Subcutaneous abdominal adipose tissue (tissue), 5 donors: Measurements from ENCODE around the gene CFAP74.

Experiments
- H3K27ac ChIP-seq: one replicate; pipeline ENCODE4 v1.7.0; 2013; ENCODE audit warnings: low read depth, mild to moderate bottlenecking, inconsistent platforms, low read length, moderate library complexity
- H3K27me3 ChIP-seq, 5 donors: one replicate each; pipeline ENCODE4 v1.7.0; 2013; ENCODE audit warnings: low read length in 5 of 5, inconsistent platforms in 1 of 5; ENCODE audit not compliant: control insufficient read depth in 5 of 5, insufficient read depth in 4 of 5
- H3K36me3 ChIP-seq, 5 donors: one replicate each; pipeline ENCODE4 v1.7.0; 2013; ENCODE audit warnings: low read length in 5 of 5; ENCODE audit not compliant: control insufficient read depth in 5 of 5, insufficient read depth in 5 of 5
- H3K4me1 ChIP-seq, 5 donors: one replicate each; pipeline ENCODE4 v1.7.0; 2013; ENCODE audit warnings: low read length in 5 of 5, mild to moderate bottlenecking in 3 of 5, moderate library complexity in 1 of 5; ENCODE audit not compliant: control insufficient read depth in 5 of 5, insufficient read depth in 5 of 5
- H3K4me3 ChIP-seq, 5 donors: one replicate each; pipeline ENCODE4 v1.7.0; 2013; ENCODE audit warnings: low read length in 5 of 5, low read depth in 1 of 5
- H3K9ac ChIP-seq, 5 donors: one replicate each; pipeline ENCODE4 v1.7.0; 2013; ENCODE audit warnings: low read length in 5 of 5, mild to moderate bottlenecking in 4 of 5, moderate library complexity in 3 of 5
- H3K9me3 ChIP-seq, 5 donors: one replicate each; pipeline ENCODE4 v1.7.0; 2013; ENCODE audit warnings: low read length in 5 of 5; ENCODE audit not compliant: control insufficient read depth in 5 of 5
- donor health status: healthy.
- donor health status: healthy.
- donor health status: healthy.
- donor health status: healthy.
- donor health status: healthy.

Gene CFAP74

DNA sequence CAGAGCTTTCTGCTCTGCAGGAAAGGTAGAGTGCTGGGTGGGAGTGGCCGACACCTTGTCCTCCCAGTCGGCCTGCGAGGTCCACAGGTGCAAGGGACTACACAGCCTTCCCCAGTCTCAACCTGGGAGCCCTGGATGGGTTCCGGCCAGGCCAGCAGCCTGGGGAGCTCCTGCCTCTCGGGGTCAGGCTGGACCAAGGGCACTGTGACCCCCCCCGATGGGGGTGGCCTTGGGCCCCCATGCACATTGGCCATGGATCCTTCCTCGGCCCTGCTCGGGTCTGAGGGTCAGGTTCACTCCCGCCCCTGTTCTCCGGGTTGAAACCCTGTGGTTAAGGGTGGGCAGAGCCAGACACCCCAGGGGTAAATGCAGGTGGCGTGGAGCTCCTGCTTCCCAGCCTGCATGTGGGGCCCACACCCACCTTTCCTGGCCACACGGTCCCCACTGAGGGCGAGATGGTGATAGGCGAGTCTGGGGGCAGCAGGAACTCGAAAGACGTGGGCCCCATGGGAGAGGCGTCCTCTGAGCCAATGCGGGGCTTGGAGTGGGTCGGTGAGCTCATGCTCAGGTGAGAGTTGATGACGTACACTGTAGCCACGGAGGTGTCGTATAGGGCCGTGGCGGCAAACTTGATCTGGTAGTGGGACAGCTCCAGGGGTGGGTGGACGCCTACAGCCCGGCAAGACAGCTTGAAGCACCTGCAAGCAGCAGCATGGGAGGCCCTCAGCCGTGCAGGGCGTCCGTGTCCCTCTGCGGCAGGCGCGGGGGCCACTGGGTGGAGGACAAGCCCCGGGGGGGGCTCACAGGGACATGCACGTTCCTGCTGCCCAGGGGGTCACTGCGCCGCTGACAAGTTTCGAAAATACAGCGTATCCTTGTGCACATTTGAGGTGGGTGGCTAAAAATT is 73.7 kb downstream of the CFAP74 start:
- H3K27ac ChIP-seq = no peak overlapping the region
- H3K36me3 ChIP-seq = no peaks in the 10 kb centered on the region
- H3K27me3 ChIP-seq = peaks cover 0 to 17% (median 0%) of the 10 kb centered on the region in 5 donors
- no peaks in the 10 kb centered on the region for H3K9me3 ChIP-seq
- H3K4me3 ChIP-seq = no peak overlapping the region
- H3K4me1 ChIP-seq = peaks cover 0 to 19% (median 4%) of the 10 kb centered on the region in 5 donors
- no peak overlapping the region for H3K9ac ChIP-seq

DNA sequence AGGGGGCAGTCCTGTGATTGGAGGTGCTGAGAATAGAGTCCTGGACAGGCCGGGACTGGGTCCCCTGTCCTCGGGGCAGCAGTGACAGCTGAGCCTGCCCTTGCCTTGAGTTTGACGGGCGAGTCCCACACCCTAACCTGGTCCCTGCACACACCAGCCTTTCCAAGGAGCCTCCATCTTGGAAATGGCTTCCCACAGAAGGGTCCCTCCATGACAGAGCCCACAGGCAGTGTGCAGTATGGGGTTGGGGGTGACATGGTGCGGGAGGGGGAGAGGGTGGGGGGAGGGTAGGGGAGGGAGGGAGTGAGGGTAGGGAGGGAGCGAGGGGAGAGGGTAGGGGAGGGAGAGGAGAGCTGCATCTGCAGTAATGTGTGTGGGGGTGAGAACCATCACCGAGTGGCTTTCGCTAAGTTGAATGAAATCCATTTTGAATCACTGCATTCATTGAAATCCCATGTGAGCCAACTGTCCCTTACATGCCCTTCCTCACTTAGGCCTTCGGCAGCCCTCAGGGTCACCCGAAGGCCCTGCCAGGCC is 74.4 kb downstream of the CFAP74 start:
- peaks cover 0 to 15% (median 0%) of the 10 kb centered on the region in 5 donors for H3K27me3 ChIP-seq
- no peaks in the 10 kb centered on the region for H3K9me3 ChIP-seq
- H3K9ac ChIP-seq = no peak overlapping the region
- peaks cover 0 to 19% (median 4%) of the 10 kb centered on the region in 5 donors for H3K4me1 ChIP-seq
- no peak overlapping the region for H3K27ac ChIP-seq
- no peaks in the 10 kb centered on the region for H3K36me3 ChIP-seq
- no peak overlapping the region for H3K4me3 ChIP-seq

DNA sequence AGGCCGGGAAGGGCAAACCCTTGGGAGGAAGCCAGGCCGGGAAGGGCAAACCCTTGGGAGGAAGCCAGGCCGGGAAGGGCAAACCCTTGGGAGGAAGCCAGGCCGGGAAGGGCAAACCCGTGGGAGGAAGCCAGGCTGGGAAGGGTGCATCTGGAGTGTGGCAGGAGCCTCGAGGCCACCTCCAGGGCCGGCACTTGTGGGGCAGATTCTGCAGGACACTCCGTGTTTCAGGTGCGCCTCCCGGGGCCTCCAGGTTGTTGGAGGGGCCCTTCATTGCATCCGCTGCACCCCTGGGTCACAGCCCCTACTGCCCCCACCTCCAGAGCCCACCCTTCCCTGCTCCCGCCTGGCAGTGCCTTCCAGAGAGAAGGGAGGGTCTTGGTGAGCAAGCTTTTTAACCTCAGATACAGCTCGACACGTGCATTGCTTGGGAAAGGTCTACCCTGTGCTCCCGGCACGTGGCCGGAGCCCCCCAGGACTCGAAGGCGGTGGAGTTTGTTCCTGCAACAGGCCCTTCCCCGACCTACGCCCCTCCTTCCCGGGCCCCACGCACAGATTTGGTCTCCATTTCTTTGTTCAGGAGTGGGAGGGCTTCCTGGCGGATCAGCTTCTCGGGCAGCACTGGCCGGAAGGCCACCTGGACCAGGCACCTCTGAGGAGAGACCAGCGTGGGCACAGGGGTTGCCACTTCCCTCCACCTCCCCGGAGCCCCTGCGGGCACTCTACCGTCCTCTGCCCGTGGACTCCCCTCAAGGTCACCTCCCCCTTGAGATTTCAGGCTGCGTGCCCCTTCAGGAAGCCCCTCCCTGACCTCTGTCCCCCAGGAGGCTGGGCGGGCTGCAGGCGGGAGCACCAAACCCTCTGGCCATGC is 75.1 kb downstream of the CFAP74 start:
- peaks cover 0 to 19% (median 4%) of the 10 kb centered on the region in 5 donors for H3K4me1 ChIP-seq
- no peaks in the 10 kb centered on the region for H3K36me3 ChIP-seq
- H3K9ac ChIP-seq = no peak overlapping the region
- H3K27me3 ChIP-seq = peaks cover 0 to 12% (median 0%) of the 10 kb centered on the region in 5 donors
- H3K27ac ChIP-seq = no peak overlapping the region
- no peaks in the 10 kb centered on the region for H3K9me3 ChIP-seq
- H3K4me3 ChIP-seq = no peak overlapping the region

DNA sequence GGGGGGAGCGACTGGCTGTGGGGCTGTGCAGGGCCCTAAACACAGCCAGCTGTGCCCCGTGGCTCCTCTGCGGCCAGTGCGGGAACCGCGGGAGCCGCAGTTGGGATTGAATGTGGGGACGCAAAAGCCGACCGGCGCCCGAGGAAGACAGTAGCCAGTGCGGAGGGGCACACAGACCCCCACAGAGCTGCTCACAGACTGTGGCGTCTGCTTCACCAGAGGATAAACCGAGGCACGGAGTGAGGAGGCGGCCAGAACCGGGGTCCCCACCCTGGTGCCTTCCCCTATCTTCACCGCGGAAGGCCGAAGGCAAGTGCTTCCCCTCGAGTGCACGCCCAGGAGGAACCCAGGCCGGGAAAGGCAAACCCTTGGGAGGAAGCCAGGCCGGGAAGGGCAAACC is 75.8 kb downstream of the CFAP74 start:
- no peaks in the 10 kb centered on the region for H3K9me3 ChIP-seq
- no peak overlapping the region for H3K27ac ChIP-seq
- peaks cover 0 to 12% (median 0%) of the 10 kb centered on the region in 5 donors for H3K27me3 ChIP-seq
- H3K9ac ChIP-seq = no peak overlapping the region
- peaks cover 0 to 19% (median 4%) of the 10 kb centered on the region in 5 donors for H3K4me1 ChIP-seq
- H3K36me3 ChIP-seq = no peaks in the 10 kb centered on the region
- no peak overlapping the region for H3K4me3 ChIP-seq

DNA sequence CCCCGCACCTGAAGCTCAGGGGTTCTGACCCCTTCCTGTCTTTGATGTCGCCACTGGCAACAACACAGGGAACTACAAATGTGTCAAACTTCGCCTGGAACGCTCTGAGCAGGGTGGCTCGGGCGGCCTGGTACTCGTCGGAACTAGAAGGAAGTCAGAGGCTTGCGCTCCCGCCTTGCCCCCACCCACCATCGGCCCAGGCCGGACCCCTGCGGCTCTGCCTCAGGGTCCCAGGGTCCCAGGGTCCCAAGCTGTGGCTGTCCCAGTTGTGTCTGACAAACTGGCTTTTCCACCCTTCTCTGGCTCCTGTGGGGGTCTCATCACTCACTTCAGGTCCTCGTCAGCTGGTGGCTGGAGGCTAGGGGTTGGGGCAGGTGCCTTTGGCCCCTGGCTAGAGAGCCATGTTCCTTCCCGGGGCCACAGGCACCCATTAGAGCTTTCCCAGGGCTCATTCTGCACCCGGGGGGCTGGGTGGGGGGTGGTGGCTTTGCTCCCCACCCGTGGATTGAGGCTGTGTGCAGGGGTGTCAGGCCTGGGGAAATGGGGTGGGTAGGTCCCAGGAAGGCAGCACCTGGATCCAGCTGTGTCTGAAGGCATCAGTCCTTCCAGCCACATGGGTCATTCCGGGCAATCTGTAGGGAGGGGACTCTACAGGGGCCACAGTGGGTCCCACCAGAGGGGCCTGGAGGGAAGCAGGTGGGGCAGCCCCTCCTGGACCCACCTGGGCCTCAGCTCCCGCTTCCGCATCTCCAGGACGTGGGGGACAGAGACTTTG is 76.5 kb downstream of the CFAP74 start:
- H3K27ac ChIP-seq = no peak overlapping the region

DNA sequence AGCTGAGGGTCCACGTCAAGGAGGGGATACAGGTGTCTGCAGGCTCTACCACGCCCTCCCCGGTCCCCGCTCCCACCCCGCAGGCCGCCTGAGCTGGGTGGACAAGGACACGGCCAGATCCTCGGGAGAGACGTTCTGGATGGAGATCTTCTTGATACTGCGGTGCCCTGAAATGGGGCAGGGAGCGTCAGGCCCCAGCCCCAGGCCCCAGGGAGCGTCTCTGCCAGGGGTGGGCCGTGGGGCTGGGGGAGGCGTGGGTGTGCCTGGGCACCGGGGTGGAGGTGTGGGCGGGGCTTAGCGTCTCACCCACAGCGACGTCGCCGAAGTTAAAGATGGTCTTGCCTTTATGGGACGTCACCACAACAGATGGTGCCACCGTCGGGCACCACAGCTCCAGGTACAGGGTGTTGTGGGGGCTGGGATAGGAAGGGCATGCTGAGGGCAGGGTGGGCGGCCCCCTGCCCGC is 77.2 kb downstream of the CFAP74 start:
- Histone ChIP-seq H3K4me1 (peaks cover 0 to 19% (median 4%) of the 10 kb centered on the region in 5 donors), H3K27ac (no peak overlapping the region), H3K4me3 (no peak overlapping the region), H3K36me3 (no peaks in the 10 kb centered on the region), H3K27me3 (peaks cover 0 to 12% (median 0%) of the 10 kb centered on the region in 5 donors), H3K9ac (no peak overlapping the region), H3K9me3 (no peaks in the 10 kb centered on the region)

More for the DNA sequence above, 76.5 kb downstream of the CFAP74 start:
- peaks cover 0 to 12% (median 0%) of the 10 kb centered on the region in 5 donors for H3K27me3 ChIP-seq
- H3K4me3 ChIP-seq = no peak overlapping the region
- H3K9ac ChIP-seq = no peak overlapping the region
- peaks cover 0 to 19% (median 4%) of the 10 kb centered on the region in 5 donors for H3K4me1 ChIP-seq
- no peaks in the 10 kb centered on the region for H3K36me3 ChIP-seq
- H3K9me3 ChIP-seq = no peaks in the 10 kb centered on the region

DNA sequence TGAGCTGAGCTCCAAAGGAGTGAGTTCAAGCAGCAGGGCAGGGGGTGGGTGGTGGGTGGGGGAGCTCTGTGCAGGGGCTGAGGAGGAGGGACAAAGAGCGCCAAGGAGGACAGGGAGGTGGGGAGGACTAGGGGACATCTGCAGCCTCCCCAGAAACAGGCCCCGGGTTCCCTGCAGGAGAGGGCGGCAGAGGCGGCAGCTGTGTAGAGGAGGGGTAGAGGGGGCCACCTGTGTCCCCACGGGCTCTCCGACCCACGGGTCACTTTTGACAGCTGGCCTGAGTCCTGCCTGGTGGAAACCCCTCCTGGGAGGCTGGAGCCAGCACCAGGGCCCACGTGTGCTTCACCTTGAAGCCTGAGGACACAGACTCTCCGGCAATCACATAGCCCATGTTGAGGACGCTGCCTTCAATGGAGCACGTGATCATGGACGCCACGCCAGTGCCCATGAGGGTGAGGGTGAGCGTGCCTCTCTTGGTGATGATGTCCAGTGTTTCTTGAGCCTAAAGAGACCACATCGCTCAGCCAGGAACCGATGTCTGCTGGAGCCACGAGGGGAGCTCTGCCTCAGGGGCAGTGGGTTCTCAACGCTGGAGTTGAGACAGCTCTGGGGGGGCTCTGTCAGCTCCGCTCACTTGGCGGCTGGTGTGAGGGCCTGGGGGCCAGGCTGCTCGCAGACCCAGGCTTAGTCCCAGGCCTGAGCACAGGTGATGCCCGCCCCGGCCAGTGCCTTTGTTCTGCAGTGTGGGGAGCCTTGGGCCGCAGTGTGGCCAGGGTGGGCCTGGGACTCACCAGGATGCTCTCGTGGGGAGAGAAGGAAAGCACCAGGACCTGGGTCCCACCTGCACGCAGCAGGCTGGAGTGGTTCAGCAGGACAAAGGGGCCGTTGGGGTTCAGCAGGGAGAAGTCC is 77.9 kb downstream of the CFAP74 start:
- peaks cover 0 to 19% (median 4%) of the 10 kb centered on the region in 5 donors for H3K4me1 ChIP-seq
- H3K27me3 ChIP-seq = peaks cover 0 to 12% (median 0%) of the 10 kb centered on the region in 5 donors
- no peak overlapping the region for H3K27ac ChIP-seq
- no peak overlapping the region for H3K9ac ChIP-seq
- no peaks in the 10 kb centered on the region for H3K9me3 ChIP-seq
- H3K4me3 ChIP-seq = no peak overlapping the region
- H3K36me3 ChIP-seq = no peaks in the 10 kb centered on the region

DNA sequence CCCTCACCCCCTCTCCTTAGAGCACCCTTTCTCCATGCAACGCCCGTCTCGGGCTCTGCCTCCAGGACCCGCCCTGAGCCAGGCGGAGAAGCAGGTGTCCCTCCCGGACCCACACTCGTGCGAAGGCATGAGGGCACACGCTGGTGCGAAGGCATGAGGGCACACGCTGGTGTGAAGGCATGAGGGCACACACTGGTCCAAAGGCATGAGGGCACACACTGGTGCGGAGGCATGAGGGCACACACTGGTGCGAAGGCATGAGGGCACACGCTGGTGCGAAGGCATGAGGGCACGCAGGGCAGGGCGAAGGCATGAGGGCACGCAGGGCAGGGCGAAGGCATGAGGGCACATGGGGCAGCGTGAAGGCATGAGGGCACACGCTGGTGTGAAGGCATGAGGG is 78.7 kb downstream of the CFAP74 start:
- Histone ChIP-seq H3K9ac (no peak overlapping the region), H3K4me3 (no peak overlapping the region), H3K9me3 (no peaks in the 10 kb centered on the region), H3K4me1 (peaks cover 0 to 19% (median 6%) of the 10 kb centered on the region in 5 donors), H3K36me3 (no peaks in the 10 kb centered on the region), H3K27me3 (peaks cover 0 to 12% (median 0%) of the 10 kb centered on the region in 5 donors), H3K27ac (no peak overlapping the region)
